B cell (primary cell): ENCODE results near the gene CMIP. TPM values are rescaled to one million over a fixed set of nuclear protein-coding genes. Genes with fewer than 3 reads are reported as not detected.
A peak's percentile ranks its signal among the peaks of the same experiment; 100 is the strongest.

Experiments
- ATAC-seq: fragments of 200-7000 bp; cut with Tn5 transposase; one replicate; pipeline ENCODE4 v1.10.0; 2021; ENCODE audit warnings: low read depth, mild to moderate bottlenecking, moderate number of reproducible peaks, moderate library complexity
- CTCF ChIA-PET: fragments of 350-600 bp; sonication (Branson Sonifier 250); formaldehyde crosslinking; loops from one replicate; lab custom pipeline; 2021; ENCODE audit warnings: antibody characterized with exemption, inconsistent platforms; lab: Charles Lee
- POLR2A ChIA-PET: fragments of 350-600 bp; sonication (Branson Sonifier 250); formaldehyde crosslinking; loops from one replicate; lab custom pipeline; 2021; ENCODE audit warnings: antibody characterized with exemption; lab: Charles Lee
- DNase-seq: peaks from one replicate; pipeline ENCODE4 v3.0.0; 2013
- H2AFZ ChIP-seq: 2 replicates; pipeline ENCODE4 v1.6.1; 2012; ENCODE audit warnings: mild to moderate bottlenecking, low read depth, low read length; ENCODE audit not compliant: insufficient read depth, poor library complexity, severe bottlenecking
- H3K27ac ChIP-seq, 2 donors: 1 replicate in 1 of 2; 2 replicates in 1 of 2; pipeline ENCODE4 v1.5.1; 2012 to 2013; ENCODE audit warnings: low read length in 2 of 2, mild to moderate bottlenecking in 2 of 2, moderate library complexity in 1 of 2
- H3K27me3 ChIP-seq, 4 experiments: fragments of 200-600 bp in 1 of 4; sonication (generic) in 1 of 4; replicated peaks in 1 of 4; 1 replicate in 2 of 4; 2 replicates in 2 of 4; pipeline versions ENCODE4 v1.6.1 to v1.7.0; 2013 to 2016; ENCODE audit warnings: low read length in 3 of 4, mild to moderate bottlenecking in 2 of 4, mixed read lengths in 1 of 4, moderate library complexity in 1 of 4; ENCODE audit not compliant: insufficient read depth in 4 of 4, control insufficient read depth in 3 of 4; ENCODE audit errors: control extremely low read depth in 1 of 4
- H3K36me3 ChIP-seq, 2 experiments: replicated peaks in 1 of 2; 1 replicate in 1 of 2; 2 replicates in 1 of 2; pipeline versions ENCODE4 v1.6.1 to v1.7.1; 2013; ENCODE audit warnings: low read length in 1 of 2; ENCODE audit not compliant: insufficient read depth in 2 of 2, control insufficient read depth in 1 of 2; ENCODE audit errors: control extremely low read depth in 1 of 2, extremely low read depth in 1 of 2
- H3K4me1 ChIP-seq, 2 donors: fragments of 200-600 bp in 1 of 2; sonication (generic) in 1 of 2; 1 replicate in 1 of 2; 2 replicates in 1 of 2; pipeline versions ENCODE4 v1.5.1 to v1.6.1; 2013 to 2017; ENCODE audit warnings: low read length in 2 of 2; ENCODE audit not compliant: control insufficient read depth in 2 of 2, insufficient read depth in 2 of 2
- H3K4me2 ChIP-seq: replicated peaks from 2 replicates; pipeline ENCODE3; 2012; ENCODE audit warnings: mild to moderate bottlenecking, low read depth, low read length; ENCODE audit not compliant: poor library complexity, severe bottlenecking
- H3K4me3 ChIP-seq, 5 experiments: fragments of 200-600 bp in 1 of 5; sonication (generic) in 1 of 5; 1 replicate in 3 of 5; 2 replicates in 2 of 5; pipeline versions ENCODE4 v1.5.1 to v1.7.0; 2011 to 2016; ENCODE audit warnings: low read length in 4 of 5, mild to moderate bottlenecking in 4 of 5, low read depth in 2 of 5, control low read depth in 1 of 5, moderate library complexity in 1 of 5; ENCODE audit not compliant: insufficient read depth in 1 of 5; ENCODE audit errors: control extremely low read depth in 1 of 5, extremely low read depth in 1 of 5
- H3K79me2 ChIP-seq: fragments of 200-600 bp; sonication (generic); one replicate; pipeline ENCODE4 v1.6.0; 2016; ENCODE audit warnings: low read length; ENCODE audit not compliant: control insufficient read depth, insufficient read depth
- H3K9ac ChIP-seq: fragments of 200-600 bp; sonication (generic); 2 replicates; pipeline ENCODE4 v1.6.1; 2017; ENCODE audit warnings: mild to moderate bottlenecking, low read length, moderate library complexity
- H3K9me3 ChIP-seq, 3 donors: one replicate each; pipeline versions ENCODE4 v1.6.1 to v1.7.1; 2013; ENCODE audit warnings: low read length in 2 of 3; ENCODE audit not compliant: control insufficient read depth in 2 of 3, insufficient read depth in 1 of 3; ENCODE audit errors: control extremely low read depth in 1 of 3
- H4K20me1 ChIP-seq: 2 replicates; pipeline ENCODE4 v1.6.0; 2012; ENCODE audit warnings: mild to moderate bottlenecking, low read length; ENCODE audit not compliant: insufficient read depth, control insufficient read depth, poor library complexity, severe bottlenecking
- H3K27ac Mint-ChIP-seq: one replicate; pipeline ENCODE4 v1.8.0; 2021; ENCODE audit warnings: mixed read lengths
- H3K27me3 Mint-ChIP-seq: one replicate; pipeline ENCODE4 v1.8.0; 2021; ENCODE audit warnings: mixed read lengths
- H3K4me1 Mint-ChIP-seq: one replicate; pipeline ENCODE4 v1.8.0; 2021; ENCODE audit warnings: mixed read lengths
- H3K4me3 Mint-ChIP-seq: one replicate; pipeline ENCODE4 v1.8.0; 2021; ENCODE audit warnings: mixed read lengths
- H3K9me3 Mint-ChIP-seq: one replicate; pipeline ENCODE4 v1.8.0; 2022; ENCODE audit warnings: mixed read lengths; ENCODE audit not compliant: insufficient read depth
- CTCF ChIP-seq: fragments of 200-600 bp; IDR thresholded peaks from one replicate; pipeline ENCODE4 v1.8.0; 2022; ENCODE audit warnings: antibody characterized with exemption, mild to moderate bottlenecking
- EZH2 ChIP-seq: IDR thresholded peaks from 2 replicates; pipeline ENCODE4 v1.6.1; 2012; ENCODE audit warnings: borderline replicate concordance, low read depth, mild to moderate bottlenecking, moderate library complexity, low read length; ENCODE audit not compliant: insufficient read depth, poor library complexity, severe bottlenecking
- WGBS: methylation state at CpG from one replicate; pipeline ENCODE4 v1.1.5; 2013; ENCODE audit warnings: missing lambda C conversion rate; ENCODE audit not compliant: insufficient coverage; 5-methylcytosine and 5-hydroxymethylcytosine counted together
- intact Hi-C: fragments of 100-400 bp; cut with micrococcal nuclease; formaldehyde crosslinking; loops from one replicate; pipeline ENCODE4 v1.10.0; 2022
- polyA plus RNA-seq: library from polyadenylated mRNA; depleted of rRNA; stranded (reverse); fragments of >200 nt; gene quantifications from 2 replicates; pipeline ENCODE4 v1.2.3, GENCODE V29; 2012
- total RNA-seq, 2 donors: library from RNA; stranded (reverse); fragments of 120-200 nt in 1 of 2; gene quantifications; 1 replicate in 1 of 2; 2 replicates in 1 of 2; pipeline versions ENCODE4 v1.2.3 to v1.2.4, GENCODE V29; 2013 to 2022

Gene CMIP
- total and polyA plus RNA-seq, 2 donors (not counting 1 experiment from before 2014, with no cell fraction given), result 27.1 to 155 TPM

GRCh38 chr16:81718637-81719036 lies 274.0 kb downstream of the CMIP start:
- no peaks in the 10 kb centered on the region for H3K36me3 ChIP-seq
- intact Hi-C loops, result loop anchor here (5.0 kb wide), 1 partner anchor 216 kb away; no protein-coding TSS in a partner anchor
- H3K27ac ChIP-seq, result peak overlapping the region; percentile 12 to 24
- no peak overlapping the region for H3K4me3 ChIP-seq
- H3K4me1 ChIP-seq, result peaks cover 42 to 63% of the 10 kb centered on the region in 2 donors
- H3K9me3 ChIP-seq, result peaks cover 1 to 26% (median 25%) of the 10 kb centered on the region in 3 donors
- no peak for TF ChIP-seq CTCF
- TF ChIP-seq EZH2, result no peak
- POLR2A ChIA-PET, result no interaction called here
- CTCF ChIA-PET, result interaction anchor here (0.8 to 2.0 kb wide), 6 partner anchors 12 to 352 kb away, joined by 3 to 10 read pairs (median 4); no protein-coding TSS in a partner anchor
- H3K27me3 ChIP-seq, result no peaks in the 10 kb centered on the region
- WGBS, result 84% methylated on average over 2 of the region's 5 CpGs
- no peaks in the 10 kb centered on the region for H4K20me1 ChIP-seq
- H3K27ac Mint-ChIP-seq, result peak overlapping the region; percentile 41
- H3K4me2 ChIP-seq, result peak overlapping the region; percentile 54
- peak overlapping the region; percentile 44 for H3K4me3 Mint-ChIP-seq
- peak overlapping the region; percentile 3 for H2AFZ ChIP-seq
- H3K9ac ChIP-seq, result no peak overlapping the region
- peaks cover 11% of the 10 kb centered on the region for H3K9me3 Mint-ChIP-seq
- ATAC-seq, result no peak
- no peak for DNase-seq
- no peaks in the 10 kb centered on the region for H3K27me3 Mint-ChIP-seq
- no peaks in the 10 kb centered on the region for H3K79me2 ChIP-seq
- H3K4me1 Mint-ChIP-seq, result peaks cover 50% of the 10 kb centered on the region

GRCh38 chr16:81719993-81720392 lies 275.4 kb downstream of the CMIP start:
- Histone ChIP-seq H3K4me2 (no peak overlapping the region), H2AFZ (no peak overlapping the region), H4K20me1 (no peaks in the 10 kb centered on the region), H3K4me3 (no peak overlapping the region), H3K4me1 (peaks cover 36 to 56% of the 10 kb centered on the region in 2 donors), H3K27ac (no peak overlapping the region), H3K9me3 (peaks cover 1 to 26% (median 25%) of the 10 kb centered on the region in 3 donors), H3K9ac (no peak overlapping the region), H3K79me2 (no peaks in the 10 kb centered on the region), H3K36me3 (no peaks in the 10 kb centered on the region), H3K27me3 (no peaks in the 10 kb centered on the region)
- intact Hi-C loops, result loop anchor here (5.0 kb wide), 1 partner anchor 218 kb away; no protein-coding TSS in a partner anchor
- POLR2A ChIA-PET, result no interaction called here
- TF ChIP-seq CTCF (no peak), EZH2 (no peak)
- Mint-ChIP-seq H3K4me1 (peaks cover 40% of the 10 kb centered on the region), H3K4me3 (no peak overlapping the region), H3K27me3 (no peaks in the 10 kb centered on the region), H3K9me3 (peaks cover 11% of the 10 kb centered on the region), H3K27ac (peak overlapping the region; percentile 20)
- CTCF ChIA-PET, result interaction anchor here (1.1 to 2.0 kb wide), 4 partner anchors 10 to 354 kb away, joined by 3 to 5 read pairs (median 4); no protein-coding TSS in a partner anchor
- no peak for DNase-seq
- ATAC-seq, result no peak
- WGBS, result 100% methylated on average over 1 of the region's 2 CpGs
